Lower leg skin (tissue), 3 donors: ENCODE measurements around the gene PKD1L1.

ENCODE experiments used
- CTCF ChIP-seq, 3 donors: fragments of 450-650 bp; IDR thresholded peaks; one replicate each; pipeline ENCODE4 v1.5.1; 2016; ENCODE audit warnings: antibody characterized with exemption in 3 of 3, mild to moderate bottlenecking in 3 of 3, moderate library complexity in 2 of 3
- POLR2A ChIP-seq, 2 donors: fragments of 450-650 bp; IDR thresholded peaks; one replicate each; pipeline ENCODE4 v1.6.1; 2016 to 2017; ENCODE audit warnings: antibody characterized with exemption in 2 of 2, mild to moderate bottlenecking in 1 of 2, moderate library complexity in 1 of 2

GRCh38 chr7:47758546-47758945 is 189.7 kb downstream of the PKD1L1 start:
- TF ChIP-seq CTCF (IDR thresholded peaks at IDR 0.05) (no peak), POLR2A (IDR thresholded peaks at IDR 0.05) (no peak)
